Naive B cell (primary cell): ENCODE data around the gene TNNI3K. TPM values are rescaled to one million over a fixed set of nuclear protein-coding genes. Genes with fewer than 3 reads are reported as not detected.
"Not testable (repeated sequence)": the region's sequence is repeated elsewhere in the genome, so short reads cannot be mapped to it uniquely, and the experiment has no call there.

Experiments used
- ATAC-seq, 2 donors: fragments of 150-1000 bp; cut with Tn5 transposase; 2 replicates each; pipeline ENCODE4 v1.10.0; 2021; ENCODE audit warnings: low read depth in 2 of 2, mild to moderate bottlenecking in 2 of 2, moderate library complexity in 2 of 2
- DNase-seq: peaks from one replicate; pipeline ENCODE4 v3.0.0; 2022
- H3K27ac Mint-ChIP-seq, 6 donors: one replicate each; pipeline ENCODE4 v1.8.0; 2020 to 2022; ENCODE audit warnings: mild to moderate bottlenecking in 6 of 6, mixed read lengths in 6 of 6, moderate library complexity in 5 of 6, inconsistent platforms in 2 of 6
- H3K27me3 Mint-ChIP-seq, 3 donors: one replicate each; pipeline ENCODE4 v1.8.0; 2021 to 2022; ENCODE audit warnings: mixed read lengths in 3 of 3, mild to moderate bottlenecking in 1 of 3
- H3K36me3 Mint-ChIP-seq, 2 donors: one replicate each; pipeline ENCODE4 v1.8.0; 2020 to 2022; ENCODE audit warnings: mixed read lengths in 2 of 2, inconsistent platforms in 1 of 2, mild to moderate bottlenecking in 1 of 2
- H3K4me1 Mint-ChIP-seq, 3 donors: one replicate each; pipeline ENCODE4 v1.8.0; 2020 to 2022; ENCODE audit warnings: mixed read lengths in 3 of 3, inconsistent platforms in 1 of 3, mild to moderate bottlenecking in 1 of 3, moderate library complexity in 1 of 3
- H3K4me3 Mint-ChIP-seq, 8 donors: one replicate each; pipeline ENCODE4 v1.8.0; 2020 to 2022; ENCODE audit warnings: mild to moderate bottlenecking in 8 of 8, mixed read lengths in 8 of 8, moderate library complexity in 8 of 8, inconsistent platforms in 2 of 8
- H3K9me3 Mint-ChIP-seq, 7 donors: one replicate each; pipeline ENCODE4 v1.8.0; 2020 to 2022; ENCODE audit warnings: mixed read lengths in 7 of 7, mild to moderate bottlenecking in 5 of 7, inconsistent platforms in 2 of 7, moderate library complexity in 1 of 7
- polyA plus RNA-seq, 6 donors: library from polyadenylated mRNA; unstranded; fragments of 300-500 nt; fragmentation: Illumina TruSeq; gene quantifications; one replicate each; pipeline ENCODE4 v1.2.3, GENCODE V29; 2021; ENCODE audit warnings: low read depth in 6 of 6

TNNI3K gene
- polyA plus RNA-seq, 6 donors from 2014 or later: 0.48 TPM; not detected in 5

DNA sequence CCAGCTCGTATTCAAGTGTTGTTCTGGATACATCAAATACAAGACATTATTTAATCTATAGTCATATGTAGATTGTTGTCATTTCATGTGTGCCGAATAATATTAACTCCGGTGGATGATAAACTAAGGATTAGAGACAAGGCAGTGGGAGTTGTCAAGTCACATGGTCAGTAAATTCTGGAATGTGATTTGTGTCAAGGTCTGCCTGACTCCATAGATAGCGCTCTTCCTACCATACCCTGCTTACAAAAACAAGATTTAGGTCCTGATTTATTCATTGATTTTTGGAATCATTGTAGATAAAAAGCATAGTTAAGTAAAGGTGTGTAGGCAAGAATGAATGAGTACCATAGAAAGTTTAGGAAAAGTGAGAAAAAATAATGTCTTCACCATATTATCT lies 2.6 kb downstream of the TNNI3K start:
- H3K4me3 Mint-ChIP-seq: no peak overlapping the region
- DNase-seq (no peak), ATAC-seq (no peak)
- H3K27ac Mint-ChIP-seq: no peak overlapping the region
- no peaks in the 10 kb centered on the region for H3K4me1 Mint-ChIP-seq
- no peaks in the 10 kb centered on the region for H3K36me3 Mint-ChIP-seq
- no peaks in the 10 kb centered on the region for H3K27me3 Mint-ChIP-seq
- H3K9me3 Mint-ChIP-seq: peaks cover 0 to 3% (median 0%) of the 10 kb centered on the region in 7 donors

DNA sequence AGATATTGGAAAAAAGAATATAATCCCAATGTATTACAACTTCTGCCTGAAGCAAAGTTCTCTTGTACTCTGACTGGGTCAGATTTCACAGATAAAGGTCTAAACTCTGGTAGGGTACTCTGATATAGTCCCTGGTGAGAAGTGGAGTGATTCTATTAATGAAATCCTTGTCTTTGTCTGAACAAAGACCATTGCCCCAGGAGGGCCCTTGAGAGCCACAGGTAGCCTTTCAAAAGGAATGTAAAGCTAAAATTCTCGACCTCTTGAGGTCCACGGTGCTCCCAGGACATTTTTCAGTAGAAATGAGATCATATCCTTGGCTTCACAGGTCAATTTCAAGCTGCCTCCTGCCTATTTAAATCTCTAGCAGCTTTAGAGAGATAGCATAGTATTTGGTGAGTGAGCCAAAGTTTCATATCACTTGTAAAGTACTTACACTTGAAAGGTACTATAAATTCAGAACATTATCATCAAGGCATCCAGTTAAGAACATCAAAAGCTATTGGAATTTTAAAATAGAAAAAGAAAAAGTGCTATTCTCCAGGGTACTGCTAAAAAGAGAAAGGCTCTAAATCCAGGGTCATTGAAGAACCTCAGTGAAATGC lies 10.1 kb downstream of the TNNI3K start:
- H3K27ac Mint-ChIP-seq: no peak overlapping the region
- H3K9me3 Mint-ChIP-seq: peaks cover 0 to 12% (median 3%) of the 10 kb centered on the region in 7 donors
- ATAC-seq (no peak), DNase-seq (no peak)
- H3K4me1 Mint-ChIP-seq: no peaks in the 10 kb centered on the region
- no peaks in the 10 kb centered on the region for H3K36me3 Mint-ChIP-seq
- no peak overlapping the region for H3K4me3 Mint-ChIP-seq
- no peaks in the 10 kb centered on the region for H3K27me3 Mint-ChIP-seq

DNA sequence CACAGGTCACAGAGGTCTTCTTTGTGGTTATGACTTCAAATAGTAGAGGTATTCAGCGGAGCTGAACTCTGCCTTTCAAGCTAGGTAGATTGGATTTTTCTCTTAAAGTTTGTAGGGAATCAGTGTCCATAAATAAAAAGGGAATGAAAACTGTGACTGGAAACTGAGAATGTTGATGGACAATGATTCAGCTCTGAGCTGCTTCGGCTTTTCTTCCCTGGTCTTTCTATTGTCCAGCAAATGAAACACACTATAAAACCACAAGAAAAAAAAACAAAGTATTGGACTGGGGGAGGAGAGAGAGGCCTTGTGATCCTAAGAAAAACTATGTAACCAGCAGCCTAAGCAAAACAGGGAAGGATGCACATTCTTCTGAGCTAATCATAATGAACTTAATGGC lies 11.1 kb downstream of the TNNI3K start:
- Mint-ChIP-seq H3K36me3 (no peaks in the 10 kb centered on the region), H3K4me1 (no peaks in the 10 kb centered on the region), H3K27ac (no peak overlapping the region), H3K4me3 (no peak overlapping the region), H3K27me3 (no peaks in the 10 kb centered on the region), H3K9me3 (peaks cover 0 to 12% (median 2%) of the 10 kb centered on the region in 7 donors)
- ATAC-seq (no peak), DNase-seq (no peak)

DNA sequence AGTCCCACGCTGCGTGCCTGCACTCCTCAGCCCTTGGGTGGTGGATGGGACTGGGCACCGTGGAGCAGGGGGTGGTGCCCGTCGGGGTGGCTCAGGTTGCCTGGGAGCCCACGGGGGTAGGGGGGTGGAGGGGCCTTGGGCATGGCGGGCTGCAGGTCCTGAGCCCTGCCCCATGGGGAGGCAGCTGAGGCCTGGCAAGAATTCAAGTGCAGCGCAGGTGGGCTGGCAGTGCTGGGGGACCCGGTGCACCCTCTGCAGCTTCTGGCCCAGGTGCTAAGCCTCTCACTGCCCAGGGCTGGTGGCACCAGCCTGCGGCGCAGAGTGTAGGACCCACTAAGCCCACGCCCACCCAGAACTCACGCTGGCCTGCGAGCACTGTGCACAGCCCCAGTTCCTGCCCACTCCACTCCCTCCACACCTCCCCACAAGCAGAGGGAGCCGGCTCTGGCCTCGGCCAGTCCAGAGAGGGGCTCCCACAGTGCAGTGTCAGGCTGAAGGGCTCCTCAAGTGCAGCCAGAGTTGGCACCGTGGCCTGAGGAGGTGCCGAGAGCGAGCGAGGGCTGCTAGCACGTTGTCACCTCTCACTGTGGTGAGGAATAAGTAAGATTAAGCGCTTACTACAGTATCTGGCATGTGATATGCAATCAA lies 12.8 kb downstream of the TNNI3K start:
- ATAC-seq (no peak), DNase-seq (no peak)
- Mint-ChIP-seq H3K27me3 (no peaks in the 10 kb centered on the region), H3K9me3 (peaks cover 0 to 9% (median 2%) of the 10 kb centered on the region in 7 donors), H3K4me1 (no peaks in the 10 kb centered on the region), H3K27ac (no peak overlapping the region), H3K36me3 (no peaks in the 10 kb centered on the region), H3K4me3 (no peak overlapping the region)

DNA sequence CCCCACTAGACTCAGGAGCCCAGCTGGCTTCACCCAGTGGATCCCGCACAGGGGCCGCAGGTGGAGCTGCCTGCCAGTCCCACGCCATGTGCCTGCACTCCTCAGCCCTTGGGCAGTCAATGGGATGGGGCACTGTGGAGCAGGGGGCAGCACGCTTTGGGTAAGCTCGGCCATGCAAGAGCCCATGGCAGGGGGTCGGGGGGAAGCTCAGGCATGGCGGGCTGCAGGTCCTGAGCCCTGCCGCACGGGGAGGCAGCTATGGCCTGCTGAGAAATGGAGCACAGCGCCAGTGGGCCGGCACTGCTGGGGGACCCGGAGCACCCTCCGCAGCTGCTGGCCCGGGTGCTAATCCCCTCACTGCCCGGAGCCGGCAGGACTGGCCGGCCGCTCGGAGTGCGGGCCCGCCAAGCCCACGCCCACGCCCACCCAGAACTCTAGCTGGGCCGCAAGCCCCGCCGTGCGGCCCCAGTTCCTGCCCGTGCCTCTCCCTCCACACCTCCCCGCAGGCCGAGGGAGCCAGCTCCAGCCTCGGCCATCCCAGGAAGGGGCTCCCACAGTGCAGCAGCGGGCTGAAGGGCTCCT lies 18.1 kb downstream of the TNNI3K start:
- not testable (repeated sequence) for ATAC-seq, H3K4me1 Mint-ChIP-seq, H3K27me3 Mint-ChIP-seq, DNase-seq, H3K4me3 Mint-ChIP-seq, H3K36me3 Mint-ChIP-seq, H3K27ac Mint-ChIP-seq, H3K9me3 Mint-ChIP-seq

DNA sequence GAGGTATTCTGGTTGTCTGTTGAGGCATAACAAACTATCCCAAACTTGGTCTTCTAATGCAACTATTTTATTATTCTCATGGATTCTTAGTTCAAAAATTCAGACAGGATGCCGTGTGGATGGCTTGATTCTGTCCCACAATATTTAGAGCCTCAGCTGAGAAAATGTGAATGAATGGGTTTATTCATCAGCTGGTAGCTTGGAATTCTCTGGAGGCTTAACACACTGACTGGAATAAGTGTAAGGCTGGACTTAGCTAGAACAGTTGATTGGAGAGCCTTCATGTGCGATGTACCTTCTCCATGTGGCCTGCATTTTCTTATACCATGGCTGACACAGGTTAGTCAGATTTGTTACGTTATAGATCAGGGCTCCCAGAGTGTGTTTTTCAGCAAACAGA lies 30.8 kb downstream of the TNNI3K start:
- Mint-ChIP-seq H3K4me1 (no peaks in the 10 kb centered on the region), H3K27me3 (no peaks in the 10 kb centered on the region), H3K4me3 (no peak overlapping the region), H3K27ac (no peak overlapping the region), H3K36me3 (no peaks in the 10 kb centered on the region), H3K9me3 (no peaks in the 10 kb centered on the region)
- DNase-seq: no peak
- ATAC-seq: no peak

DNA sequence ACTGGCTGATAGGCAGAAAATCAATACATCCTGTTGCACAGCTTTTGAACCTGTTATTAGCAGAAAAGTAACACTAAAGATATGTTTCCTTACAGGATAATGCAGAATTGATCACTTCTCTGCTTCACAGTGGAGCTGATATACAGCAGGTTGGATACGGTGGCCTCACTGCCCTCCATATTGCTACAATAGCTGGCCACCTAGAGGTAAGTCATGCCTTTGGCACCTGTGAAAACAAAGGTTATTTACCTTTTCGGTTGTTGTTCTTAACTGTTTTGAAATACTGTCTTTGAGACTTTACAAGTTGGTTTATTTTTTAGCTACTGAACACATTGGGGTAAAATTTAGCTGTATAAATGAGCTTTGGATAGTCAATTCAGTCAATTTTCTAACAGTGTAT lies 36.3 kb downstream of the TNNI3K start:
- Mint-ChIP-seq H3K4me3 (no peak overlapping the region), H3K9me3 (no peaks in the 10 kb centered on the region), H3K36me3 (no peaks in the 10 kb centered on the region), H3K27ac (no peak overlapping the region), H3K4me1 (no peaks in the 10 kb centered on the region), H3K27me3 (no peaks in the 10 kb centered on the region)
- no peak for DNase-seq
- ATAC-seq: no peak

DNA sequence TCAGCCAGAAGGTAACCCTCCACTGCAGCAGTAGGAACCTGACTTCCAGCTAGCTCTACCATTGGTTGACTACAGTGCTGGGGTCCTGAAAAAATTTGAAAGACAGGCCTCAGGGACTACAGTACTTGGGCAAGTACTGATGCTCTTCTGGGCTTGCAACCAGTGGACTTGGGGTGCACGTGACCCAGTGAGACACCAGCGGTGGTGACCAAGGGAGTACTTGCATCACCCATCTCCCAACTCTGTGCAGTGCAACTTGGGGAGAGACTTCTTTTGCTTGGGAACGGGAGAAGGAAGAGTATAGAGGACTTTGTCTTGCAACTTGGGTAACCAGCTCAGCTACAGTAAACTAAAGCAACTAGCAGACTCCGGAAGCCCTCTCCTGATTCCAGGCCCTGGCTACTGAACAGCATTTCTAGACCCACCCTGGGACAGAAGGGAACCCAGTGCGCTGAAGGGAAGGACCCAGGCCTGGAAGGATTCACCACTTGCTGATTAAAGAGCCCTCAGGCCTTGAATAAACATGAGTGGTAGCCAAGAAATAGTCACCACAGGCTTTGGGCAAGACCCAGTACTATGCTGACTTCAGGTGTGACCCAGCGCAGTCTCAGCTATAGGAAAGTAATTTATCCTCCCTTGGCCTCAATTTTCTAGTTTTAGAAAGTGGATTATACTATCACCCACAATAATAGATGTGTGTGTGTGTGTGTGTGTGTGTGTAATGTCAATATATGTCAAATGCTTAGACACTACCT lies 45.6 kb downstream of the TNNI3K start:
- Mint-ChIP-seq H3K36me3 (no peaks in the 10 kb centered on the region), H3K27me3 (no peaks in the 10 kb centered on the region), H3K4me3 (no peak overlapping the region), H3K9me3 (peaks cover 0 to 6% (median under 1%) of the 10 kb centered on the region in 7 donors), H3K27ac (no peak overlapping the region), H3K4me1 (no peaks in the 10 kb centered on the region)
- DNase-seq: no peak
- ATAC-seq: no peak

DNA sequence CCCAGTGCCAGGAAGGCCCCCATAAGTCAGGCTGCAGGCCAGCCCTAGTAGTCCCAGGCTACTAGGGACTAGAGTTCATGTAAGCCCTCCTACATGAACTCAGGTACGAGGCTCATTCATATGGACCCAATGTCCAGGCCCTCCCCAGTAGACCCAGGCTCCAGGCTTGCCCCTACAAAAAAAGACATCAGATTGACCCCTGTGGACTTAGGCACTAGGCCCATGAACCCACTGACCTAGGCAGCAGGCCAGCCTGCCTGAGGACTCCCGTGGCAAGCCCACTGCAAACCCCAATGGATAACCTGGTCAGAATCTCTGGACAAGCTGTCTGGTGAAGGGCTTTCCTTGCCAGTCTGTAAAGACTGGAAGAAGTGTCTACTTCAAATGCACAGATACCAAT lies 51.2 kb downstream of the TNNI3K start:
- H3K9me3 Mint-ChIP-seq: peaks cover 5 to 29% (median 10%) of the 10 kb centered on the region in 7 donors
- no peaks in the 10 kb centered on the region for H3K27me3 Mint-ChIP-seq
- no peak overlapping the region for H3K4me3 Mint-ChIP-seq

DNA sequence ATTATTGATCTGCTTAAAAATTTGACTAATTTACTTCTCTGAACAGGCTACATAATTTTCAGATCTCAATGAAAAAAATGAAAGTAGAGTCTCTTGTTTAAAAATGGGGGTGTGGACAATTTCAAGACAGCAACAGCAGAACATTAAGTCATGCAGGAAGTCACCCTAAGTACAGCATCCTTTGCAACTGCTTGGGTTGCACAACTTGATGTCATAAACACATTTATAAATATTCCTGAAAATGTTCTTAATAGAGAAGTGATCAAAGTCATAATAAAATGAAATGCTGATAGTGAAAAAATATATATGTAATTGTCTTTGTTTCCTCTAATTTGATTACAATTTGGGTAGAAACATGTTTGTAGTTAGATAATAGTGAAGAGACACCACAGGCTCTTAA lies 79.3 kb downstream of the TNNI3K start:
- DNase-seq: no peak
- ATAC-seq: no peak
- no peaks in the 10 kb centered on the region for H3K36me3 Mint-ChIP-seq
- peaks cover 0 to 6% (median 0%) of the 10 kb centered on the region in 3 donors for H3K27me3 Mint-ChIP-seq
- H3K9me3 Mint-ChIP-seq: peaks cover 0 to 4% (median 0%) of the 10 kb centered on the region in 7 donors
- H3K4me1 Mint-ChIP-seq: no peaks in the 10 kb centered on the region
- H3K27ac Mint-ChIP-seq: no peak overlapping the region
- H3K4me3 Mint-ChIP-seq: no peak overlapping the region

More for the DNA sequence above, 51.2 kb downstream of the TNNI3K start:
- Mint-ChIP-seq H3K27ac (no peak overlapping the region), H3K36me3 (no peaks in the 10 kb centered on the region), H3K4me1 (no peaks in the 10 kb centered on the region)
- DNase-seq (no peak), ATAC-seq (no peak)

DNA sequence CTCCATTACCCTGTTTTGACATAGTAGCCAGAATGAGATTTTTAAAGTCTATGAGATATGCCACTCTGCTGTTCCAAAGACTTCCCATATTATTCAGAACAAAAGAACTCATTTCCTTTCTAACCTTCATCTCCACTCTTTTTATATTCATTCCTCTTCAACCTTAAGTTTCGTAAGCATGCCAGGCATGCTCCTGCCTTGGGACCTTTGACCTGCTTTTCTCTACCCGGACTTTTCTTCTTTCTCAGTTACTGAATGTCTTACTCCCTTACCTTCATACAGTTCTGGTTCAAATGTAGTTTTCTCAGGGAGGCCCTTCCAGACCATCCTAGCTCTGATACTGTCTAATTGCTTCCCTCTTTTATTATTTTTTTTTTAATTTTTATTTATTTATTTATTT lies 81.1 kb downstream of the TNNI3K start:
- no peak for DNase-seq
- Mint-ChIP-seq H3K36me3 (no peaks in the 10 kb centered on the region), H3K4me3 (no peak overlapping the region), H3K9me3 (peaks cover 0 to 1% (median 0%) of the 10 kb centered on the region in 7 donors), H3K27me3 (peaks cover 0 to 6% (median 0%) of the 10 kb centered on the region in 3 donors), H3K4me1 (no peaks in the 10 kb centered on the region), H3K27ac (no peak overlapping the region)
- ATAC-seq: no peak

DNA sequence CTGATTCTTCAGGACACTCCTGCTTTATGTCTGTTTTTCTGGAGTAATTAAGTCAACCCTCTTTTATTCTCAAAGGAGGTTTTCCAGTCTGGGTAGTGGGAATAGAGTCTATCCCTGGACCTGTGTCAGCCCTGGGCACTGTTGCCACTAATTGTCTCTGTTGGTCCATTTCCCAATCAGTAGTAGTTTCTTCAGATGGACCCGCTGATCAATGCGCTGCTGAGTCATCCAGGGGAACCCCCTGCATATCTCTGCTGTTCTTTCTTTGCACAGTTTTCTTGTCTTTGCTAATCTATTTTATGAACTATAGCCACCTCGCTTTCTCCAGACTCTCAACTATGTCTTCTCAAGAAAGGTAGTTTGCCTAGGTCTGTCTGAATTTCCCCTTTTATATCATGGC lies 82.5 kb downstream of the TNNI3K start:
- peaks cover 0 to 6% (median 0%) of the 10 kb centered on the region in 3 donors for H3K27me3 Mint-ChIP-seq
- ATAC-seq (no peak), DNase-seq (no peak)
- H3K36me3 Mint-ChIP-seq: no peaks in the 10 kb centered on the region
- H3K9me3 Mint-ChIP-seq: peaks cover 0 to 1% (median 0%) of the 10 kb centered on the region in 7 donors
- H3K4me1 Mint-ChIP-seq: no peaks in the 10 kb centered on the region
- no peak overlapping the region for H3K27ac Mint-ChIP-seq
- H3K4me3 Mint-ChIP-seq: no peak overlapping the region

DNA sequence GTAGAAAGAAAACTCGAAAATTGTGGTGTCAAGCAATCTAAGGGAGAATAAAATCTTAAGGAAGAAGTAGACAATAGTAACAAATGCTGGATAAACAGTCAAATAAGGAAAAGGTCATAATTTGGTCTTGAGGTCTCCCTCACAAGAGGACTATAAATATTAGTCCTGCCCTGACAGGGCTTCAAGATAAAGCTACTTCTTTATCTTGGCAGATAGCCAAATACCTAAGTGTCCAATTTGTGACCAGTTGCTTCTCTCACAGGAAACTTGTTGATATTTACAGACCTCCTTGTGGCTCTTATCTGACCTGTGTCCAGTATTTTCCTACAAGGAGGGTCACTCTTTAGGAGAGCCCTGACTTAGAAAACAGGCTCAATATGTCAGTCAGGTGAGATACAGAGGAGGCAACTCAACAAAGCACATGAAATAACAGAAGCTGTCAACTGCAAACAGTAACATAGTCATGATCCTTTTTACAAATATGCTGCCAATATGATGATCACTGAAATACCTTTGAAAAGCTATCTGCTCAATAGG lies 88.8 kb downstream of the TNNI3K start:
- Mint-ChIP-seq H3K27ac (no peak overlapping the region), H3K4me1 (no peaks in the 10 kb centered on the region), H3K27me3 (no peaks in the 10 kb centered on the region), H3K4me3 (no peak overlapping the region), H3K9me3 (peaks cover 0 to 2% (median 0%) of the 10 kb centered on the region in 7 donors), H3K36me3 (no peaks in the 10 kb centered on the region)
- DNase-seq (no peak), ATAC-seq (no peak)
